ENCODE results near the gene CLUH.

CLUH gene

GRCh38 chr17:2711608-2712299 is at the start of gene CLUH:
TSS of gene CLUH (minus strand) at chr17:2711764. CDS start at chr17:2711661, 103 bp downstream.
- DNase-seq (ENCODE audit: low read depth in 2 of 2): peak; percentile 95 to 96

- no peak for DNase-seq (ENCODE audit: low read depth in 2 of 2)
These were observed 47.3 kb upstream of the CLUH start for GRCh38 chr17:2758870-2759269.

- no peak for DNase-seq (ENCODE audit: low read depth in 2 of 2)
These were observed 44.5 kb upstream of the CLUH start for GRCh38 chr17:2755891-2756724.

- DNase-seq (ENCODE audit: low read depth in 2 of 2): no peak
These were observed 39.9 kb upstream of the CLUH start for GRCh38 chr17:2751491-2751890.

- DNase-seq (ENCODE audit: low read depth in 2 of 2): no peak
These were observed 39.2 kb upstream of the CLUH start for GRCh38 chr17:2750721-2751120.

GRCh38 chr17:2749784-2750181 is 38.2 kb upstream of the CLUH start:
- DNase-seq (ENCODE audit: low read depth in 2 of 2): peak; percentile 55 to 64

GRCh38 chr17:2749058-2749783 is 37.7 kb upstream of the CLUH start, which contains the start of gene CCDC92B:
TSS of gene CCDC92B (minus strand) at chr17:2749652. CDS start at chr17:2735145, 14,507 bp downstream.
- no peak for DNase-seq (ENCODE audit: low read depth in 2 of 2)

- DNase-seq (ENCODE audit: low read depth in 2 of 2): no peak
These were observed 33.9 kb upstream of the CLUH start for GRCh38 chr17:2745317-2746037.

GRCh38 chr17:2737693-2738092 is 26.1 kb upstream of the CLUH start:
- no peak for DNase-seq (ENCODE audit: low read depth in 2 of 2)

- no peak for DNase-seq (ENCODE audit: low read depth in 2 of 2)
These were observed 25.4 kb upstream of the CLUH start for GRCh38 chr17:2736956-2737355.

GRCh38 chr17:2735896-2736295 is 24.3 kb upstream of the CLUH start:
- DNase-seq (ENCODE audit: low read depth in 2 of 2): no peak

- no peak for DNase-seq (ENCODE audit: low read depth in 2 of 2)
These were observed 23.4 kb upstream of the CLUH start for GRCh38 chr17:2734939-2735338.

- DNase-seq (ENCODE audit: low read depth in 2 of 2): no peak
These were observed 20.2 kb upstream of the CLUH start for GRCh38 chr17:2731807-2732206.

GRCh38 chr17:2730764-2731353 is 19.3 kb upstream of the CLUH start:
- no peak for DNase-seq (ENCODE audit: low read depth in 2 of 2)

GRCh38 chr17:2724784-2725164 is 13.2 kb upstream of the CLUH start:
- peak; percentile 25 to 28 for DNase-seq (ENCODE audit: low read depth in 2 of 2)

GRCh38 chr17:2723997-2724783 is 12.6 kb upstream of the CLUH start:
- DNase-seq (ENCODE audit: low read depth in 2 of 2): no peak

GRCh38 chr17:2723505-2723996 is 12.0 kb upstream of the CLUH start:
- DNase-seq (ENCODE audit: low read depth in 2 of 2): no peak

GRCh38 chr17:2722611-2723010 is 11.0 kb upstream of the CLUH start:
- DNase-seq (ENCODE audit: low read depth in 2 of 2): no peak

GRCh38 chr17:2721603-2722002 is 10.0 kb upstream of the CLUH start:
- DNase-seq (ENCODE audit: low read depth in 2 of 2): no peak

GRCh38 chr17:2719861-2720260 is 8.3 kb upstream of the CLUH start:
- no peak for DNase-seq (ENCODE audit: low read depth in 2 of 2)

All from stimulated activated CD8-positive, alpha-beta memory T cell treated with anti-CD3 and anti-CD28 coated beads, Interleukin-15, amount 100 ng/mL, for 48 hours (primary cell).